Right lobe of liver (tissue), 4 donors: Measurements from ENCODE around the gene IL17F.

Source experiments
- POLR2A ChIP-seq: fragments of 450-650 bp; IDR thresholded peaks from one replicate; pipeline ENCODE4 v1.6.1; 2017; ENCODE audit warnings: antibody characterized with exemption, mild to moderate bottlenecking
- TF ChIP-seq, protein P1 (sequence below), 4 donors: fragments of 200-600 bp in 3 of 4; fragments of 450-650 bp in 1 of 4; IDR thresholded peaks; one replicate each; pipeline versions ENCODE4 v1.5.1 to v1.8.0; 2016 to 2022; ENCODE audit warnings: antibody characterized with exemption in 4 of 4, mild to moderate bottlenecking in 2 of 4
- donor health status: DM: no; HTN: no; CAD: no.
- donor health status: DM: no; HTN: no; CAD: no.
- donor health status: DM: no; HTN: yes; CAD: no.

DNA sequence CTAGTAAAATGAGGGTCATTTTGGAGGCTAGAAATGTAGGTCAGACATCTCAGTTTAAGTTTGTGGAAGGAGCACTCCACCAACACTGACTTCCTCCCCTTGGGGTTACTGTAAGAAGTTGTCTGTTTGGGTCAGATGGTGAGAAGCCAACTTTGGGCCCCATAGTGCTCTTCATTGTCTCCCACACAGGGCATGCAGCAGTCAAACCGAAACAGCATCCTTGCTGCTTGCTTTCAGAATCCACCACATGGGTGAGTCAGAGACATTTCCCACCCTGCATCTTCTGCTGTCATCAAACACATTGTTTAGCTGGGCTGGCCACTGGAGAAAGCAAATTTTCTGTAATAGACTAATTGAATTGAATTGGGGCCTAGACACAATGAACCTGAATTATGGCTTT, 16.8 kb downstream of the IL17F start:
- TF ChIP-seq, protein P1, sequence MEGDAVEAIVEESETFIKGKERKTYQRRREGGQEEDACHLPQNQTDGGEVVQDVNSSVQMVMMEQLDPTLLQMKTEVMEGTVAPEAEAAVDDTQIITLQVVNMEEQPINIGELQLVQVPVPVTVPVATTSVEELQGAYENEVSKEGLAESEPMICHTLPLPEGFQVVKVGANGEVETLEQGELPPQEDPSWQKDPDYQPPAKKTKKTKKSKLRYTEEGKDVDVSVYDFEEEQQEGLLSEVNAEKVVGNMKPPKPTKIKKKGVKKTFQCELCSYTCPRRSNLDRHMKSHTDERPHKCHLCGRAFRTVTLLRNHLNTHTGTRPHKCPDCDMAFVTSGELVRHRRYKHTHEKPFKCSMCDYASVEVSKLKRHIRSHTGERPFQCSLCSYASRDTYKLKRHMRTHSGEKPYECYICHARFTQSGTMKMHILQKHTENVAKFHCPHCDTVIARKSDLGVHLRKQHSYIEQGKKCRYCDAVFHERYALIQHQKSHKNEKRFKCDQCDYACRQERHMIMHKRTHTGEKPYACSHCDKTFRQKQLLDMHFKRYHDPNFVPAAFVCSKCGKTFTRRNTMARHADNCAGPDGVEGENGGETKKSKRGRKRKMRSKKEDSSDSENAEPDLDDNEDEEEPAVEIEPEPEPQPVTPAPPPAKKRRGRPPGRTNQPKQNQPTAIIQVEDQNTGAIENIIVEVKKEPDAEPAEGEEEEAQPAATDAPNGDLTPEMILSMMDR (IDR thresholded peaks at IDR 0.05), result no peak
- no peak for TF ChIP-seq POLR2A
